IMR-90 (cell line): ENCODE measurements around the gene HAUS5. TPM values are rescaled to one million over a fixed set of nuclear protein-coding genes. Genes with fewer than 3 reads are reported as not detected.

Source experiments
- ATAC-seq: fragments of 200-7000 bp; cut with Tn5 transposase; 2 replicates; pipeline ENCODE4 v1.9.1; 2020; ENCODE audit warnings: low read depth, mild to moderate bottlenecking, moderate library complexity
- BruUV-seq: library from RNA; stranded (reverse); fragments of 400-500 nt; replicated peaks from 2 replicates; lab custom pipeline; 2021; lab: Mats Ljungman, UMichigan
- CTCF ChIA-PET: fragments of 300-600 bp; formaldehyde crosslinking; extraction: SDS; loops from one replicate; lab custom pipeline; 2021; ENCODE audit warnings: antibody characterized with exemption; lab: Yijun Ruan, JAX
- POLR2A ChIA-PET: fragments of 300-600 bp; sonication (Branson Sonifier 250); formaldehyde crosslinking; loops from one replicate; lab custom pipeline; 2022; ENCODE audit warnings: antibody characterized with exemption; ENCODE audit not compliant: unreplicated experiment; lab: Charles Lee
- DNase-seq: peaks from one replicate; pipeline ENCODE4 v3.0.0; 2013
- H2AFZ ChIP-seq: replicated peaks from 2 replicates; pipeline ENCODE3; 2013; ENCODE audit warnings: low read length, mild to moderate bottlenecking; ENCODE audit not compliant: poor library complexity
- H2AK5ac ChIP-seq: 2 replicates; pipeline ENCODE4 v1.6.1; 2013; ENCODE audit warnings: low read depth, low read length, inconsistent platforms
- H2AK9ac ChIP-seq: replicated peaks from 2 replicates; pipeline ENCODE3; 2013; ENCODE audit warnings: mild to moderate bottlenecking, low read depth, low read length, moderate library complexity; ENCODE audit not compliant: poor library complexity
- H2BK120ac ChIP-seq: 2 replicates; pipeline ENCODE4 v1.6.1; 2013; ENCODE audit warnings: low read depth, low read length, inconsistent platforms
- H2BK15ac ChIP-seq: 3 replicates; pipeline ENCODE4 v1.6.1; 2013; ENCODE audit warnings: low read depth, low read length, inconsistent platforms
- H2BK20ac ChIP-seq: 2 replicates; pipeline ENCODE4 v1.6.1; 2013; ENCODE audit warnings: low read depth, mild to moderate bottlenecking, inconsistent platforms, low read length, moderate library complexity
- H2BK5ac ChIP-seq: 2 replicates; pipeline ENCODE4 v1.6.1; 2013; ENCODE audit warnings: mild to moderate bottlenecking, low read depth, low read length, inconsistent platforms; ENCODE audit not compliant: poor library complexity, severe bottlenecking
- H3K14ac ChIP-seq: replicated peaks from 2 replicates; pipeline ENCODE4 v1.6.1; 2013; ENCODE audit warnings: low read depth, low read length, inconsistent platforms
- H3K18ac ChIP-seq: 2 replicates; pipeline ENCODE4 v1.6.1; 2013; ENCODE audit warnings: low read depth, low read length, control low read depth
- H3K23ac ChIP-seq: 2 replicates; pipeline ENCODE4 v1.6.1; 2013; ENCODE audit warnings: low read depth, low read length, inconsistent platforms
- H3K27ac ChIP-seq: 2 replicates; pipeline ENCODE4 v1.5.1; 2013; ENCODE audit warnings: mild to moderate bottlenecking, control low read depth, low read length; ENCODE audit not compliant: insufficient read depth
- H3K27me3 ChIP-seq: 2 replicates; pipeline ENCODE4 v1.6.1; 2013; ENCODE audit warnings: low read length; ENCODE audit not compliant: control insufficient read depth, insufficient read depth
- H3K36me3 ChIP-seq: 2 replicates; pipeline ENCODE4 v1.6.1; 2013; ENCODE audit warnings: low read length, mixed read lengths; ENCODE audit not compliant: control insufficient read depth, insufficient read depth
- H3K4ac ChIP-seq: 2 replicates; pipeline ENCODE4 v1.6.1; 2013; ENCODE audit warnings: low read depth, low read length, inconsistent platforms
- H3K4me1 ChIP-seq: 2 replicates; pipeline ENCODE4 v1.6.1; 2013; ENCODE audit warnings: low read length, mixed read lengths; ENCODE audit not compliant: control insufficient read depth, insufficient read depth
- H3K4me2 ChIP-seq: 2 replicates; pipeline ENCODE4 v1.6.1; 2013; ENCODE audit warnings: low read depth, mild to moderate bottlenecking, control low read depth, low read length, moderate library complexity
- H3K4me3 ChIP-seq: 2 replicates; pipeline ENCODE4 v1.5.1; 2013; ENCODE audit warnings: low read depth, mild to moderate bottlenecking, control low read depth, low read length, moderate library complexity; ENCODE audit not compliant: insufficient read depth
- H3K56ac ChIP-seq: 2 replicates; pipeline ENCODE4 v1.6.1; 2013; ENCODE audit warnings: low read length, inconsistent platforms; ENCODE audit not compliant: insufficient read depth; ENCODE audit errors: extremely low read depth
- H3K79me1 ChIP-seq, 2 experiments: 2 replicates each; pipeline ENCODE4 v1.6.1; 2013; ENCODE audit warnings: low read length in 2 of 2, inconsistent platforms in 1 of 2, low read depth in 1 of 2
- H3K9ac ChIP-seq: 2 replicates; pipeline ENCODE4 v1.6.1; 2013; ENCODE audit warnings: low read depth, low read length, control low read depth
- H3K9me1 ChIP-seq: 2 replicates; pipeline ENCODE4 v1.6.1; 2013; ENCODE audit warnings: low read length, inconsistent platforms; ENCODE audit not compliant: insufficient read depth
- H3K9me3 ChIP-seq: 2 replicates; pipeline ENCODE4 v1.6.1; 2013; ENCODE audit warnings: low read length; ENCODE audit not compliant: control insufficient read depth, insufficient read depth
- H4K20me1 ChIP-seq: 2 replicates; pipeline ENCODE4 v1.6.1; 2013; ENCODE audit warnings: low read length, inconsistent platforms; ENCODE audit not compliant: insufficient read depth
- H4K5ac ChIP-seq: 2 replicates; pipeline ENCODE4 v1.6.1; 2013; ENCODE audit warnings: mild to moderate bottlenecking, low read depth, low read length, control low read depth
- H4K8ac ChIP-seq, 2 experiments: 2 replicates each; pipeline ENCODE4 v1.6.1; 2013; ENCODE audit warnings: low read depth in 2 of 2, low read length in 2 of 2, control low read depth in 1 of 2, inconsistent platforms in 1 of 2
- H4K91ac ChIP-seq: 2 replicates; pipeline ENCODE4 v1.6.1; 2013; ENCODE audit warnings: low read depth, low read length, inconsistent platforms; ENCODE audit not compliant: insufficient read depth
- BHLHE40 ChIP-seq: fragments of 150-350 bp; IDR thresholded peaks from 2 replicates; pipeline ENCODE4 v1.6.1; 2016; ENCODE audit warnings: mild to moderate bottlenecking, low read depth, low read length
- CEBPB ChIP-seq: IDR thresholded peaks from 2 replicates; pipeline ENCODE4 v1.6.1; 2012; ENCODE audit warnings: low read depth, low read length, improper control_type of control experiment
- MAFK ChIP-seq: IDR thresholded peaks from 2 replicates; pipeline ENCODE4 v1.6.1; 2012; ENCODE audit warnings: low read depth, low read length, improper control_type of control experiment
- NFE2L2 ChIP-seq: fragments of 150-350 bp; IDR thresholded peaks from 2 replicates; pipeline ENCODE4 v1.6.1; 2016; ENCODE audit warnings: low read depth, mild to moderate bottlenecking, low read length
- POLR2A ChIP-seq: IDR thresholded peaks from 2 replicates; pipeline ENCODE4 v1.6.1; 2012; ENCODE audit warnings: mild to moderate bottlenecking, low read depth, low read length
- RAD21 ChIP-seq: IDR thresholded peaks from 2 replicates; pipeline ENCODE4 v1.6.1; 2012; ENCODE audit warnings: low read length, improper control_type of control experiment
- RFX5 ChIP-seq: IDR thresholded peaks from 2 replicates; pipeline ENCODE4 v1.8.0; 2012; ENCODE audit warnings: low read depth, mild to moderate bottlenecking, low read length, moderate library complexity
- SMC3 ChIP-seq: fragments of 150-350 bp; IDR thresholded peaks from 2 replicates; pipeline ENCODE4 v1.6.1; 2016; ENCODE audit warnings: low read depth, mild to moderate bottlenecking, antibody characterized with exemption, low read length, moderate library complexity
- WGBS, 2 experiments: methylation state at CpG; one replicate each; pipeline versions ENCODE4 v1.1.5 to v1.1.7; 2013; ENCODE audit warnings: missing lambda C conversion rate in 2 of 2; ENCODE audit not compliant: insufficient read length in 1 of 2; ENCODE audit errors: extremely low coverage in 2 of 2; 5-methylcytosine and 5-hydroxymethylcytosine counted together
- dilution Hi-C: fragments of 300-500 bp; cut with HindIII; formaldehyde crosslinking; loops from one replicate; pipeline ENCODE4 v1.14.3; 2018; ENCODE audit warnings: low sequenced_read_pairs; ENCODE audit not compliant: unreplicated experiment
- in situ Hi-C: fragments of 300-500 bp; cut with MboI; formaldehyde crosslinking; loops from 3 replicates; pipeline ENCODE4 v1.14.3; 2019; ENCODE audit warnings: low sequenced_read_pairs, inconsistent platforms, mixed read lengths
- intact Hi-C: fragments of 100-400 bp; cut with micrococcal nuclease; formaldehyde crosslinking; loops from 2 replicates; pipeline ENCODE4 v1.10.0; 2022
- polyA plus RNA-seq, 3 experiments: library from polyadenylated mRNA; depleted of rRNA; stranded (reverse); fragments of >200 nt; gene quantifications; 2 replicates each; pipeline ENCODE4 v1.2.3, GENCODE V29; 2012; ENCODE audit warnings: low replicate concordance in 1 of 3
- total RNA-seq: library from RNA; depleted of rRNA; stranded (reverse); fragments of >200 nt; gene quantifications from 2 replicates; pipeline ENCODE4 v1.2.3, GENCODE V29; 2012
- TF ChIP-seq, protein P1 (sequence below): fragments of 150-350 bp; IDR thresholded peaks from 2 replicates; pipeline ENCODE4 v1.6.1; 2017; ENCODE audit warnings: mild to moderate bottlenecking, antibody characterized with exemption, low read length, low read depth

The HAUS5 gene
- total and polyA plus RNA-seq, 2 of the 4 experiments (the other 2 are of a cell fraction): 3.4 to 6.2 TPM

DNA sequence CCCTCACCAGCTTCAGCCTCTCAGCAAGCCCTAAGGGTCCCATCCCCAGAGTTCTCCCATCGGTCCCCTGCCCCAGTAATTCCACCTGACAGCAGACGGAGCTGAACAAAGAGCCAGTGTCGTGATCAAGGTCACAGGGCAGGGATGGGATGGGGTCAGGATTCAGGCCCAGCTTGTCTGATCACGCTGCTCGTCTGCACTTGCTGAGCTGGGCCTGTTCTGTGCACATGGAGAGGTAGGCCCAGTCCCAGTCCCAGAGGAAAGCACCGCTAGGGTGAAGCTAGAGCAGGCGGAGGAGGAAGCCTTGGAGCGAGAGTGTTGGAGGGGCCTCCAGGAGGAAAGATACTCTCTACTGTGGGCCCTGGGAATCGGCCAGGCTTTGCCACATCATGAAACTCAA is 9.2 kb downstream of the HAUS5 start:
- CTCF ChIA-PET: no interaction called here
- no peaks in the 10 kb centered on the region for H3K4me1 ChIP-seq

More for the DNA sequence above, 9.2 kb downstream of the HAUS5 start:
- DNase-seq (no peak), ATAC-seq (no peak)
- intact Hi-C loops (no loop called here), dilution Hi-C loops (no loop called here), in situ Hi-C loops (no loop called here)
- H3K4me2 ChIP-seq: no peak overlapping the region
- H3K23ac ChIP-seq: no peak overlapping the region
- H4K8ac ChIP-seq: no peak overlapping the region
- no peak overlapping the region for H3K9ac ChIP-seq
- no peak overlapping the region for H4K5ac ChIP-seq
- H2BK20ac ChIP-seq: no peak overlapping the region
- H3K9me3 ChIP-seq: no peaks in the 10 kb centered on the region
- no peaks in the 10 kb centered on the region for H4K20me1 ChIP-seq
- no CpG with 5 or more reads among the region's 9 CpGs for WGBS, 2 experiments
- no peak overlapping the region for H3K56ac ChIP-seq
- no peak overlapping the region for H3K4ac ChIP-seq
- H2AK9ac ChIP-seq: no peak overlapping the region
- H2AK5ac ChIP-seq: no peak overlapping the region
- H3K18ac ChIP-seq: no peak overlapping the region
- H3K27ac ChIP-seq: no peak overlapping the region
- H3K27me3 ChIP-seq: no peaks in the 10 kb centered on the region
- no peak overlapping the region for H3K4me3 ChIP-seq
- H4K91ac ChIP-seq: no peak overlapping the region
- H2AFZ ChIP-seq: no peak overlapping the region
- no TSS peak for BruUV-seq
- no peak for TF ChIP-seq RAD21
- TF ChIP-seq CEBPB: no peak
- no peak for TF ChIP-seq MAFK
- TF ChIP-seq, protein P1, sequence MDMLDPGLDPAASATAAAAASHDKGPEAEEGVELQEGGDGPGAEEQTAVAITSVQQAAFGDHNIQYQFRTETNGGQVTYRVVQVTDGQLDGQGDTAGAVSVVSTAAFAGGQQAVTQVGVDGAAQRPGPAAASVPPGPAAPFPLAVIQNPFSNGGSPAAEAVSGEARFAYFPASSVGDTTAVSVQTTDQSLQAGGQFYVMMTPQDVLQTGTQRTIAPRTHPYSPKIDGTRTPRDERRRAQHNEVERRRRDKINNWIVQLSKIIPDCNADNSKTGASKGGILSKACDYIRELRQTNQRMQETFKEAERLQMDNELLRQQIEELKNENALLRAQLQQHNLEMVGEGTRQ: no peak
- TF ChIP-seq NFE2L2: no peak
- TF ChIP-seq BHLHE40: no peak
- TF ChIP-seq RFX5: no peak
- TF ChIP-seq POLR2A: no peak
- no peak for TF ChIP-seq SMC3
- POLR2A ChIA-PET: no interaction called here
- no peaks in the 10 kb centered on the region for H3K79me1 ChIP-seq
- no peaks in the 10 kb centered on the region for H3K9me1 ChIP-seq
- peaks cover 5% of the 10 kb centered on the region; the same call in 1 of the 2 replicates for H3K36me3 ChIP-seq
- no peak overlapping the region for H2BK120ac ChIP-seq
- no peak overlapping the region for H3K14ac ChIP-seq
- no peak overlapping the region for H2BK15ac ChIP-seq
- no peak overlapping the region for H2BK5ac ChIP-seq
